Measurements from ENCODE around the gene CAMK2A. TPM values are rescaled to one million over a fixed set of nuclear protein-coding genes. Genes with fewer than 3 reads are reported as not detected.

CAMK2A gene
- total RNA-seq, 1 experiment from 2014 or later = not detected

- H3K9me3 Mint-ChIP-seq (ENCODE audit: unreplicated experiment) = no peaks in the 10 kb centered on the region
- ChIA-PET CTCF (no interaction called here), POLR2A (no interaction called here)
- Histone ChIP-seq H3K4me3 (ENCODE audit: low read depth, low read length) (no peak overlapping the region), H3K27me3 (replicated peaks; ENCODE audit: control insufficient read depth, insufficient read depth, low read length) (no peaks in the 10 kb centered on the region), H3K4me1 (no peaks in the 10 kb centered on the region), H3K36me3 (ENCODE audit: control insufficient read depth, insufficient read depth, low read length) (no peaks in the 10 kb centered on the region), H3K9me3 (no peaks in the 10 kb centered on the region)
- H3K36me3 Mint-ChIP-seq (ENCODE audit: insufficient read depth, unreplicated experiment) = peaks cover 4% of the 10 kb centered on the region
- no peaks in the 10 kb centered on the region for H3K4me1 Mint-ChIP-seq (ENCODE audit: low read depth, unreplicated experiment)
- no TSS peak for BruUV-seq (replicated peaks)
- no peak overlapping the region for H3K4me3 Mint-ChIP-seq (ENCODE audit: unreplicated experiment)
- intact Hi-C loops (cut with micrococcal nuclease; ENCODE audit: unreplicated experiment) = no loop called here
- H3K27me3 Mint-ChIP-seq (ENCODE audit: insufficient read depth, unreplicated experiment) = peaks cover 6% of the 10 kb centered on the region
- no peak overlapping the region for H3K27ac Mint-ChIP-seq (ENCODE audit: unreplicated experiment)
- TF ChIP-seq CTCF (IDR thresholded peaks at IDR 0.05; ENCODE audit: insufficient read depth in 1 of 2, low read depth in 1 of 2, low read length in 1 of 2, severe bottlenecking in 1 of 2, unreplicated experiment in 1 of 2) = no peak
- DNase-seq = no peak
These were observed 3.7 kb upstream of the CAMK2A start for GRCh38 chr5:150293091-150293941.

- no peak overlapping the region for H3K4me3 Mint-ChIP-seq (ENCODE audit: unreplicated experiment)
- H3K9me3 Mint-ChIP-seq (ENCODE audit: unreplicated experiment) = no peaks in the 10 kb centered on the region
- intact Hi-C loops (cut with micrococcal nuclease; ENCODE audit: unreplicated experiment) = no loop called here
- no peak for TF ChIP-seq CTCF (IDR thresholded peaks at IDR 0.05; ENCODE audit: insufficient read depth in 1 of 2, low read depth in 1 of 2, low read length in 1 of 2, severe bottlenecking in 1 of 2, unreplicated experiment in 1 of 2)
- DNase-seq = no peak
- Histone ChIP-seq H3K27me3 (replicated peaks; ENCODE audit: control insufficient read depth, insufficient read depth, low read length) (no peaks in the 10 kb centered on the region), H3K4me1 (no peaks in the 10 kb centered on the region), H3K36me3 (ENCODE audit: control insufficient read depth, insufficient read depth, low read length) (no peaks in the 10 kb centered on the region), H3K4me3 (ENCODE audit: low read depth, low read length) (no peak overlapping the region), H3K9me3 (no peaks in the 10 kb centered on the region)
- CTCF ChIA-PET = interaction anchor here (0.6 kb wide), 2 partner anchors 57 to 146 kb away, joined by 4 to 7 read pairs; no protein-coding TSS in a partner anchor
- peaks cover 7% of the 10 kb centered on the region for H3K27me3 Mint-ChIP-seq (ENCODE audit: insufficient read depth, unreplicated experiment)
- no peaks in the 10 kb centered on the region for H3K4me1 Mint-ChIP-seq (ENCODE audit: low read depth, unreplicated experiment)
- BruUV-seq (replicated peaks) = no TSS peak
- POLR2A ChIA-PET = no interaction called here
- H3K27ac Mint-ChIP-seq (ENCODE audit: unreplicated experiment) = no peak overlapping the region
- peaks cover 4% of the 10 kb centered on the region for H3K36me3 Mint-ChIP-seq (ENCODE audit: insufficient read depth, unreplicated experiment)
These were observed 2.1 kb upstream of the CAMK2A start for GRCh38 chr5:150291388-150292385.

DNA sequence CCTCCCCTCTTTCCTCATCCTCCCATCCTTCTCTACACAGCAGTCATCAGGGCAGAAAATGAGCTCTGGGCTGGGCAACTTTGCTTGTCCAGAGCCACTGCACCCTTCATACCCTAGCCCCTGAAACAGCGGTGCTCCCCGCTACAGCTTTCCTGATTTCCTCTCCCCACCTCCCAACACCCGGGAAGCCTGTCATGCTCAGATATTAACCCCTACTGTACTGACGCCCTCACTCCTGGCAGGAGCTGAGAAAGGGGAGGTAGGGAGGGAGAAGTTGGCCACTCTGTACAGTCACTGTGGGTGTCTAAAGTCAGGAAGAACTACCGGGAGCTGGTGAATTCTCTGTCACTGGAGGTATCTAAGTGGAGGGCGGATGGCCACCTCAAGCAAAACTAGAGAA lies 782 bp downstream of the CAMK2A start:
- no TSS peak for BruUV-seq (replicated peaks)
- Histone ChIP-seq H3K36me3 (ENCODE audit: control insufficient read depth, insufficient read depth, low read length) (no peaks in the 10 kb centered on the region), H3K4me1 (no peaks in the 10 kb centered on the region), H3K4me3 (ENCODE audit: low read depth, low read length) (no peak overlapping the region), H3K27me3 (replicated peaks; ENCODE audit: control insufficient read depth, insufficient read depth, low read length) (no peaks in the 10 kb centered on the region), H3K9me3 (no peaks in the 10 kb centered on the region)
- CTCF ChIA-PET = interaction anchor here (0.7 to 1.1 kb wide), 2 partner anchors 14 to 115 kb away, joined by 3 to 4 read pairs; partner anchors contain the start of gene ARSI
- no peak overlapping the region for H3K4me3 Mint-ChIP-seq (ENCODE audit: unreplicated experiment)
- H3K36me3 Mint-ChIP-seq (ENCODE audit: insufficient read depth, unreplicated experiment) = peaks cover 4% of the 10 kb centered on the region
- intact Hi-C loops (cut with micrococcal nuclease; ENCODE audit: unreplicated experiment) = no loop called here
- TF ChIP-seq CTCF (IDR thresholded peaks at IDR 0.05; ENCODE audit: insufficient read depth in 1 of 2, low read depth in 1 of 2, low read length in 1 of 2, severe bottlenecking in 1 of 2, unreplicated experiment in 1 of 2) = no peak
- no peak for DNase-seq
- H3K27me3 Mint-ChIP-seq (ENCODE audit: insufficient read depth, unreplicated experiment) = peaks cover 11% of the 10 kb centered on the region
- POLR2A ChIA-PET = no interaction called here
- H3K27ac Mint-ChIP-seq (ENCODE audit: unreplicated experiment) = no peak overlapping the region
- no peaks in the 10 kb centered on the region for H3K4me1 Mint-ChIP-seq (ENCODE audit: low read depth, unreplicated experiment)
- H3K9me3 Mint-ChIP-seq (ENCODE audit: unreplicated experiment) = no peaks in the 10 kb centered on the region
